Right atrium auricular region (tissue), 2 donors: Measurements from ENCODE around the gene NEURL4. TPM values are rescaled to one million over a fixed set of nuclear protein-coding genes. Genes with fewer than 3 reads are reported as not detected.

Experiments
- DNase-seq: peaks from one replicate; pipeline ENCODE4 v3.0.0-alpha.2; 2019; ENCODE audit warnings: low spot score
- H3K27ac ChIP-seq, 2 donors: fragments of 200-600 bp; sonication (generic); 1 replicate in 1 of 2; 2 replicates in 1 of 2; pipeline ENCODE4 v1.5.1; 2016 to 2019
- H3K27me3 ChIP-seq, 2 donors: fragments of 200-600 bp; sonication (generic); one replicate each; pipeline versions ENCODE4 v1.5.1 to v1.6.0; 2017 to 2019
- H3K36me3 ChIP-seq: fragments of 200-600 bp; sonication (generic); one replicate; pipeline ENCODE4 v1.5.1; 2016
- H3K4me1 ChIP-seq, 2 donors: fragments of 200-600 bp; sonication (generic); one replicate each; pipeline versions ENCODE4 v1.5.1 to v1.6.0; 2017 to 2019
- H3K4me3 ChIP-seq, 2 donors: fragments of 200-600 bp; sonication (generic); 1 replicate in 1 of 2; 2 replicates in 1 of 2; pipeline ENCODE4 v1.5.1; 2017 to 2019; ENCODE audit warnings: mild to moderate bottlenecking in 1 of 2, moderate library complexity in 1 of 2
- H3K9me3 ChIP-seq, 2 donors: fragments of 200-600 bp; sonication (generic); one replicate each; pipeline ENCODE4 v1.5.1; 2019
- CTCF ChIP-seq, 2 donors: fragments of 200-600 bp; sonication (generic); IDR thresholded peaks; one replicate each; pipeline ENCODE4 v1.5.1; 2019; ENCODE audit warnings: antibody characterized with exemption in 2 of 2
- total RNA-seq, 2 donors: library from RNA; depleted of rRNA; stranded (reverse); fragments of >200 nt; gene quantifications; one replicate each; pipeline ENCODE4 v1.1.0, GENCODE V29; 2016

NEURL4 gene
- total RNA-seq, 2 donors from 2014 or later: 9.5 to 12.8 TPM

DNA sequence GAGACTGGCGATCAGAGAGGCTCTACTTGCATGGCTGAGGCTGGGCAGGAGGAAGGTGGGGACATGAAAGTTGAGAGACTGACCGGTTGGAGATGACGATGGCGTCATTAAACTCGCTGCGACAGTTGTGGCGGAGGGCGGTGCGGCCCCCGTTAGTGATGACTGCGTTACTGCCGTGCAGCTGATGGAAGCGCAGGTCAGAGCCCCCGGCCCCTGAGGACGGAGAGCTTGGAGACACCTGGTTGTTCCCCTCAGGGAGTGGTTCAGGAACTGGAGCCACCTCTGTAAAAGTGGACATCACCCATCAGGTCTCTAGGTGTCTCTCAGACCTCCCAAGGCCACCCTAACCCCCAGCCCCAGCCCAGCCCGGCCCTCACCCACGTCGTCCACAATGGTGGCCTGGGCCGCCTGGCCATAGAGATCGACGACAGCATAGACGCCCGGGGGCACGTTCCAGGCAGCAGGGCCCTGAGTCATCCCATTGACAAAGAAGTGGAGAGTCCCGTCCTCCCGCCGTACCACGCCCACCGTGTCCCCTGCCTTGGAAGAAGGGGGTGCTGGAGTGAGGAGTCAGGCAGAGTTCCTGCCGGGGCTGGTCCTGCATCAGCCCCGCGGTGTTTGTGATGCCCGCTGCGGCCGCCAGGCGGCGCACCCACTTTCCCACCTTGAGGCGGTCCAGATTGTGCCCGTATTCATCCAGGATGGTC lies 5.3 kb downstream of the NEURL4 start:
- no peaks in the 10 kb centered on the region for H3K9me3 ChIP-seq
- H3K4me3 ChIP-seq: no peak overlapping the region
- peak; percentile 70 to 86 for TF ChIP-seq CTCF (IDR thresholded peaks at IDR 0.05)
- peaks cover 0 to 15% of the 10 kb centered on the region in 2 donors for H3K4me1 ChIP-seq
- no peak for DNase-seq
- H3K36me3 ChIP-seq: peaks cover 70% of the 10 kb centered on the region
- no peak overlapping the region for H3K27ac ChIP-seq
- H3K27me3 ChIP-seq: no peaks in the 10 kb centered on the region

- no peak for DNase-seq
- H3K36me3 ChIP-seq: peaks cover 82% of the 10 kb centered on the region
These were observed 6.5 kb downstream of the NEURL4 start for GRCh38 chr17:7322520-7323194.

DNA sequence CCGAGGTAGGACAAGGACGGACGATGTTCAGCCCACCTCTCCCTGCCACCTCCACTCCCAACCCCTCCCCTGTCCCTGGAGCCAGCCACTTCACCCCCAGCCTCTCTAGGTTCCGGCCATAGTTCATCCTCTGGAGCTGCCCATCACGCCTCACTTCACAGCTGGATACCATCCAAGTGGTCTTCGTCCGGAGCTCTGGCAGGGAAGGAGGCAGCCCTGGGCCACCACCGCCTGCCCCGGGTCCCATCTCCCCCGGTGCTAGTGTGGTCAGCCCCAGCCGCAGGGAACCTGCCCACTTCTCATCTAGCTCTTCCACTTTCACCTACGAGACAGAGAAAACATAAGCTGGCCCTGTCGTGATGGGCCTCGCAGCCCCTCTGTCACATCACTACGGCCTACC lies 7.7 kb downstream of the NEURL4 start:
- no peak overlapping the region for H3K4me3 ChIP-seq
- no peak for DNase-seq
- no peaks in the 10 kb centered on the region for H3K9me3 ChIP-seq
- no peak overlapping the region for H3K27ac ChIP-seq
- no peaks in the 10 kb centered on the region for H3K27me3 ChIP-seq
- no peaks in the 10 kb centered on the region for H3K4me1 ChIP-seq
- TF ChIP-seq CTCF (IDR thresholded peaks at IDR 0.05): no peak
- H3K36me3 ChIP-seq: peaks cover 91% of the 10 kb centered on the region

More at GRCh38 chr17:7322520-7323194, 6.5 kb downstream of the NEURL4 start:
- no peaks in the 10 kb centered on the region for H3K27me3 ChIP-seq
- H3K4me1 ChIP-seq: peaks cover 0 to 3% of the 10 kb centered on the region in 2 donors
- no peaks in the 10 kb centered on the region for H3K9me3 ChIP-seq
- TF ChIP-seq CTCF (IDR thresholded peaks at IDR 0.05): no peak
- H3K27ac ChIP-seq: no peak overlapping the region
- no peak overlapping the region for H3K4me3 ChIP-seq

DNA sequence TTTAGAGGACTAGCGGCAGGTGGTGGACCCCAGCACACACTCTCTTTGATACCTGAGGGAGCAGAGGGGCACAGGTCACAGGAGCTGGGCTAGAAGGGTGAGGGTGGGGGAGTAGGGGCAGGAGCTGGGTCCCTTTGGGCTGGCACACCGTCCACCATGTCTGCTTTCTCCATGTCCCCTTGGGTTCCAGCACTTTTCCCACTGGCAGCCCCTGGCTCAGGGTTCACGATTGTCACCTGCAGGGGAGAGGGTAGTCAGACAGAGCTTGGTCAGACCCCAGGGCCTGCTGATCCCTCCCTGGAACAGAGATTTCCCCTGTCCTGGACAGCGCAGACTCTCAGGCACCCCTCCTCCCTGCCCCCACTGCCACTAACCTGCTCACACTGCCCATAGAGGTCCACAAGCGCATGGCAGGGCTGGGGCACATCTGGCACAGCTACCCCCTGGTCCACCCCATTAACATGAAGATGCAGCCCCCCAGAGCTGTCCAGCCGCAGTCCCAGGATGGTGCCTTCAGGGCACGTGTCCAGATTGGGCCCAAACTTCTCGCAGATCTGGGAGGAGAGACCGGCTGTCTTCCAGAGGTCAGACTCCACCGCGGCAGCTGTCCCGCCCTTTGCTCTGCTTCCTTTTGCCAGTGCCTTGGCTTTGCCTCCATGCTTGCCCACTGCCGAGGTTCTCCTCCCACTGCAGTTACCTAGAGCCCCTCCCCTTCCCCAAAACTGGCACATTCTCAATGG lies 10.8 kb downstream of the NEURL4 start:
- TF ChIP-seq CTCF (IDR thresholded peaks at IDR 0.05): no peak
- H3K4me1 ChIP-seq: peaks cover 0 to 23% of the 10 kb centered on the region in 2 donors
- H3K36me3 ChIP-seq: peaks cover 69% of the 10 kb centered on the region
- H3K9me3 ChIP-seq: no peaks in the 10 kb centered on the region
- H3K4me3 ChIP-seq: no peak overlapping the region
- H3K27ac ChIP-seq: no peak overlapping the region
- no peaks in the 10 kb centered on the region for H3K27me3 ChIP-seq
- DNase-seq: no peak

DNA sequence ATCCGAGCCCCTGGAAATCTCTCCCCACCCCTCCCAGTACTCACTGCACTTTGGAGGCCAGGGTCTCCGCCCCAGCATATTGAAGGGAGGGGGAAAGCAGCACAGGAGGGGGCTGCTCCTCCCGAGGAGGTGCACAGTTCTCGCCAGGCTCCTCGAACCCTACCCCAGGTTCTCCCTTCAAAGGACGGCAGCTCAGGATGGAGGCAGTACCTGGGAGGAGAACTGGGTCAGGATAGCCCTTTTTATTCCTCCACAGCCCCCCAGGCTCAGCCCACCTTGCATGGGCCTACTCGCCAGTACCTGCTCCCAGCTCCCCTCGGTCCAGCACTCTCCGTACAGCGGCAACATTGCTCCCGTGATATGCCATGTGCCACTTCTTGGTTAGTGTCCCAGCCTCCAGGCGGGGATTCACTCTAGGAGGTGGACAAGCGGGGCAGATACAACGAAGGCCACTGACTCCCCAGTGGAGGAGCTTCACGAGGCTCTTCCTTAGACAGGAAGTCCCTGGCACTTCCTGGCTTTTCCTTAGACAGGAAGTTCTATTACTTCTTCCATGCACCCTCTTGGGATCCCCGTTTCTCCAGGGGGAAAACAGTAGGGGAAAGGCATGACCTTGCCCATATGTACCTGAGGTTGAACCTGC lies 11.9 kb downstream of the NEURL4 start:
- peaks cover 0 to 29% of the 10 kb centered on the region in 2 donors for H3K4me1 ChIP-seq
- no peaks in the 10 kb centered on the region for H3K27me3 ChIP-seq
- no peak for DNase-seq
- H3K27ac ChIP-seq: no peak overlapping the region
- no peak for TF ChIP-seq CTCF (IDR thresholded peaks at IDR 0.05)
- H3K36me3 ChIP-seq: peaks cover 69% of the 10 kb centered on the region
- H3K9me3 ChIP-seq: no peaks in the 10 kb centered on the region
- no peak overlapping the region for H3K4me3 ChIP-seq
